HG02938 (cell line): ENCODE data around the gene FOXO3.
"Not testable (repeated sequence)": the region's sequence is repeated elsewhere in the genome, so short reads cannot be mapped to it uniquely, and the experiment has no call there.

Experiments used
- ATAC-seq: cut with Tn5 transposase; IDR thresholded peaks from one replicate; pipeline ENCODE4 v1.9.1; 2021; ENCODE audit warnings: mild to moderate bottlenecking, moderate library complexity; ENCODE audit not compliant: unreplicated experiment

Gene FOXO3

DNA sequence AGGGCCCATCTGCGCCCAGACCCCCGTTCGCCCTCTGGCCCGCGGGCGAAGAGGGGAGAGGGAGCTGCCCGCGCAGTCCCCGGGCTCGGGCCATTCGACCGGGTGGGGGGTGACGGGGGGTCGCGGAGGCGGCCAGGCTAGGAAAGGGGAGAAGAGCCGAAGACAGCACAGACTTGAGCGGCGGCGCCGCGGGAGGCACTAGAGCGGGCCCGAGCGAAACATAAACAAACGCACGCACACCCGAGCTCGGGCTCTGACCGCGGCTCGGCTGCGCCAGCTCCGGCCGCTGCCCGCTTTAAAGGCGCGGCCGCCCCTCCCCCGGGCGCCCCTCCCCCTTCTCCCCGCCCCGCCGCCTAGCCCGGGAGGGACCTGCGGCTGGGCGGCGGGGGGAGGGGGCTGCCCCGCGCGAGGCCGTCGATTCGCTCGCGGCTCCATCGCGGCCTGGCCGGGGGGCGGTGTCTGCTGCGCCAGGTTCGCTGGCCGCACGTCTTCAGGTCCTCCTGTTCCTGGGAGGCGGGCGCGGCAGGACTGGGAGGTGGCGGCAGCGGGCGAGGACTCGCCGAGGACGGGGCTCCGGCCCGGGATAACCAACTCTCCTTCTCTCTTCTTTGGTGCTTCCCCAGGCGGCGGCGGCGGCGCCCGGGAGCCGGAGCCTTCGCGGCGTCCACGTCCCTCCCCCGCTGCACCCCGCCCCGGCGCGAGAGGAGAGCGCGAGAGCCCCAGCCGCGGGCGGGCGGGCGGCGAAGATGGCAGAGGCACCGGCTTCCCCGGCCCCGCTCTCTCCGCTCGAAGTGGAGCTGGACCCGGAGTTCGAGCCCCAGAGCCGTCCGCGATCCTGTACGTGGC lies at the start of gene FOXO3:
TSS of gene FOXO3 (plus strand) at position 455 of the 846 bp plus-strand sequence. CDS start at position 747, 292 bp downstream.
- ATAC-seq: no peak

DNA sequence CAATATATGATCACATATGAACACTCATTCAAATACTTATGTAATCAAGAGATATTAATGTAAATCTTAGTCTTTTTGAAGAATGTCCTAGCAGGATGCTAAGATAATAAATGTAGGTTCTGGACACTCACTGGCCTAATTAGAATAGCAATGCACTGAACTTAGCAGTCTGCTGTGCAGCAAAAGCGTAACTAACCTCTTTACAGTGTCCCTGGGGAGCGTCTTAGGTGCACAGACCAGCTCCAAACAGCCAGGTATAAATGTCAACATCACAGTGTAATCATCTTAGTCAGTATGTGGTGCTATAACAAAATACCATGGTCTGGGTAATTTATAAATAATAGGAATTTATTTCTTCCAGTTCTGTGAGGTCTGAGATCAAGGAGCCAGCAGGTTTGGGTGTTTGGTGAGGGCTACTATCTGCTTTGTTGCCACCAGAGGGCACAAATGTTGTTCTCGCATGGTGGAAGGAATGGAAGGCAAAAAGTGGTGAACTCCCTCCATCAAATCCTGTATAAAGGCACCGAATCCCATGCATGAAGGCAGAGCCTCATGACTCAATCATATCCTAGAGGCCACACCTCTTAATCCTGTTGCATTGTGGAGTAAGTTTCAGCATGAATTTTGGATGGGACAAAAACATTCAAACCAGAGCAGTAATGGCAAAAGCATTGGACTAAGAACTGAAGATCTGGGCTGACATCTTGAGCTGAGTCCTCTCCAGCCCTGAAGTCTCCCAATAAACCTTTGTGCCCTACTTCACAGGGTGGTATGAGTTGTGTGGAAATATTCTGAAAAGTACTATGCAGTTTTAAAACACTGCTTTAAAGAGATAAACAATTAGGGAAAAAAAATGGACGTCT lies 41.8 kb upstream of the FOXO3 start:
- no peak for ATAC-seq

DNA sequence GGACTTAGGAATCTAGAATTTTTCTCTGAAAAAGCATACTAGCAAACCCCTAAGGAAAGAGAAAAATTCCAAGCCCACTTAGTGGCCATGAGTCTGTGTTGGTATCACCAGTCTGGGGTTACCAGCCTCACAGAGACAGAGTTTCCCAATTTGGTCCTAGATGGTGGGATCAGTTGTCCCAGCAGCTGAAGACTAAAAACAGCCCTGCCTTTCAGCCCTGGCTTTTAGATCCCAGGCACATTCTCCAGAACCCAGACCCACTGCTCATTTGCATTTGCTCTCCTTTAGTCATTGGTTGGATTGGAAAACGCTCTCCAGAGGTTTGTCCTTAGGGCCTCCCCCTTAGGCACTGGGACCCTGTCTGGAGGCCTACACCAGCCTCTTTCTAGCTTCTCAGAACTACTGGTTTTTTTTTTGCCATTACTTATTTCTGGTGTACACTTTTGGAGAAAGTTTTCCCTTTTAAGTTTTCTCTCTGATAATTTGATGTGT lies 39.1 kb upstream of the FOXO3 start:
- ATAC-seq: no peak

DNA sequence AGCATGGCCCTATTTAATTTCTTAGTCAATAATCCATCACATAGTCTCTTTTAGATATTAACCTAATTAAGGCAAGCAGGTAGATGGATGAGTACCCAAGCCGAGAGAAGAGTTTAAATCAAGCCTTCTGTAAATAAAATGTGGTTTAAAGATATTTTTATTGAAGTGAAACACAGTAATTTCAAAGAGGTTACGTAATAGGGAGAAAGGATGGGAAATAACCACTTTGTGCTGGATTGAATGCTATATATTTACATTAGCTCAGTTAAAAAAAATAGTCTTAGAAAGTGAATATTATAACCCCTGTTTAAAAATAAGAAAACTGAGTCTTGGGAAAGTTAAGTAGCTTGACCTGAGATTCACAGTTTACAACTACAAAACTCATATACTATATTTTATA lies 37.0 kb upstream of the FOXO3 start:
- ATAC-seq: no peak

DNA sequence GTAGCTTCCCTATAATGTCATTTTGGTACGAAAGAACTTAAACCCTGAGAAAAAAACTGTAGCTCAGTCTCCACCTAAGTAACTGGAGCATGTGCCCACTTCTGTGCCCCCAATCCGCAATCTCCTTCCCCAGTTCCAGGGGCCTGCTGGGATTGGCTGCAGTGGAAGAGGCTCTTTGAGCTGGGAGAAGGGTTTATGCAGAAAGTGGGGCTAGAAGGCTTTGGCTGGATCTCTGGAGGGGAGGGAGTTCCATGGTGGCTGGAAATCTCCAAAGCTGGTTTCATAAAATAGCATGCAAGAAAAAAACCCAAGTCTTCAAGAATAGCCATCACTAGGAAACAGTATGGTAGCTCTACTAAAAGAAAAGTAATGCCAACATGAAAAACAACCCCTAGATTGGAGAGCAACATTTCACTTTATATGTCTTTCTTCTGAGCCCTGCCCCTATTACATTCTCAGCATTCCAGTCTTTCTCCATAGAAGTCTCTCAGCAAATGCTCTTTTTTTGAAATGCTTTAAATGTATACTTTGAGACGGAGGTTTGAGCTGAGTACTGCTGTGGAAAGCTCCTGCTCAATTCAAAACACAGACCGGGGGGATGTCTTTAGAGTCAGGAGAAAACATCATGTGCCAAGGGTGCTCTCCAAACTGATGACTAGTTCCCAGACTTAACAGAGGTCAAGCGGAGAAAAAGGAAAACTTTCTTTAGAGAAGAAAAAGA lies 36.0 kb upstream of the FOXO3 start:
- no peak for ATAC-seq

DNA sequence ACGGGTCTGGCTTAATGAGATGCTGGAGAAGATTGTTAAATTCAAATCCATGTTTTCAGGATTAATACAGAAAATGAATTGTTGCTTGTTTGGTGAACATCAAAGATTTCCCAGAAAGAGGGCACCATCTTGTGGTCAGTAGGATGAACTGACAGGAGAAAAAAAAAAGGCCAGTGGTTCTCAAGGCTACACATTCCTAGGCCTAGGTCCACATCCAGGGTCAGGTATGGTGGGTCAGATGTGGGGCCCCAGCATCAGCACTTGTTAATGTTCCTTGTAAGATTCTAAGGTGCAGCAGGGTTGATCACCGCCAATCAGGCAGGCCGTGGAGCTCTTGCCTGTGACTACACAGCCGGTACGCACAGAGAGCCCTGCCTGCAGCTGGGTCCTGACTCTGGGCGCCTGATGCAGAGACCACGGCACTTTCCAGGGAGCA lies 34.0 kb upstream of the FOXO3 start:
- no peak for ATAC-seq

DNA sequence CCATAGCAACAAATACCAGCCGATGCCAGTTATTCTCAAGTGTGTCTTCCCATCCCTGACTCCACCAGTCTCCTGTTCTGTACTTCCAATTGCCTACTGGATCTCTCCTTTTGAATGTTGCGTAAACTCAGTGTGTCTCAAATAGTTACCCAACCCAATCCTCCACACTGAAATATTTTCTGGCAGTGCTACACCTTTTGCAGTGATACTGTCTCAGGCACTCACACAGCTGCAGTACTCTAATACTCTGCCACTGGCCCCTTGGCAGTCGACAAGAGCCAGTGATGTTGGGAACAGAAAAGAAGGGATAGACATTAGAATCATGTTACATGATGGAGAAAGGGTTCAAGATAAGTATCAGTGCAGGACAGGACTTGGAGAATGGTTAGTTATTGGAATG lies 31.8 kb upstream of the FOXO3 start:
- no peak for ATAC-seq

DNA sequence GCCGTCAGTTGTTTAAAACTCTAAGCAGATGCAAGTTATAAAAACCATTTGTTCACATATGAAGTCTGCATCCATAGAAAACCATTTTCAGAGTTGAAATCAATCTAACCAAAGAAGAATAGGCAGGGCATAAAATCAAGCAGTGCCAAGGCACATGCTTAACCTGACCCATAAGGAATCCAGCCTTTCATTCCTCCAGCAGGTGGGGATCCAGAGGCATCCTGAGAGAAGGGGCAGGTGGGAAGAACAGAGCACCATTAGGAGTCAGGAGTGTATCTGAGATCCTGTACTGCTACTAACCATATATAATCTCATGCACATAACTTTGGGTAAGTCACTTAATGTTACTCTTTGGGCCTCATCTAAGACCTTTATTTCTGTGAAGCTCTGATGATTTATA lies 29.4 kb upstream of the FOXO3 start:
- no peak for ATAC-seq

DNA sequence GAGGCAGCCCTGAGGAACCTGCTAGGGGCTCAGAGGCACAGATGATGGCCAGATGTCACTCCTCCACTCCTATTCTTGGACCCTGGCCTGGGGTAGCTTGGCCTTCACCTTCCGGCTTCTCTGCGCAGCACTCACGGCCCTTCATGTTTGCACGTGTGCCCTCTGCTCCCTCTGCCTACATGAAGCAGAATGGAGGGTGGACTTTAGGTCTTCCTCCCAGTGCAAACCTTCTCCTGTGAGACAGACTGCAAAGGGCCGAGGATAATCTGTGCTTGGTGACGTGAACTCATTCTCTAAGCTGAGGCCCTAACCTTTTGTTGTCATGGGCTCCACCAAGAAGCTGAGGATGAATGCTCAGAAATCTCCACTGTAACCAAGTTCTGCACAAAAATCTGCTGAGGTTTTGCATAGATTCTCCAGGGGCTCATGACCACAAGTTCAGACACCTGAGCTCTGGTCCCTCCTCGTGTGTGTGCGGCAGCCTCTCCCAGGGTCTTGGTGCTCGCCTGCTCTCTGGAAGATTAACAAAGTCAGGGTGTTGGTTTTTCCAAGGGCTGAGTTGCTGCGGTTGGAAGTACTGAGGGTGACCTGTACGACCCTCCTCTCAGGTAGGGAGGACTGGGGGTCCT lies 25.5 kb upstream of the FOXO3 start:
- ATAC-seq: no peak

DNA sequence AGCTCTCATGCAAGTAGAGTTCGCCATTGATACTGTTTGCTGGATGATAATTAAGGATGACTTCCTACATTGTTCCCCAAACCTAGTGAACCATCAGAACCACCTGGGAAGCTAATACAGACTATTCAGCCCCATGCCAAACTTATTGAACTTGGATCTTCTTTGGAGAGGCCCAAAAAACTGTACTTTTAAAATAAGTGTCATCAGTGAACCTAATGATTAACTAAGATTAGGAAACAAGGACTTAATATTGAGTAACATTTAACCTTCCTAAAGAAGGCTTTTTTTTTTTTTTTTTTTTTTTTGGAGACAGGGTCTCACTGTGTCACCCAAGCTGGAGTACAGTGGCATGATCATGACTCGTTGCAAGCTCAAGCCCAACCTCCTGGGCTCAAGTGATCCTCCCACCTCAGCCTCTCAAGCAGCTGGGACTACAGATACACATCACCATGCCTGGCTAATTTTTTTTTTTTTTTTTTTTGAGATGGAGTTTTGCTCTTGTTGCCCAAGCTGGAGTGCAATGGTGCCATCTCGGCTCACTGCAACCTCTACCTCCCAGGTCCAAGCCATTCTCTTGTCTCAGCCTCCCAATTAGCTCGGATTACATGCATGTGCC lies 24.7 kb upstream of the FOXO3 start:
- ATAC-seq: not testable (repeated sequence)

DNA sequence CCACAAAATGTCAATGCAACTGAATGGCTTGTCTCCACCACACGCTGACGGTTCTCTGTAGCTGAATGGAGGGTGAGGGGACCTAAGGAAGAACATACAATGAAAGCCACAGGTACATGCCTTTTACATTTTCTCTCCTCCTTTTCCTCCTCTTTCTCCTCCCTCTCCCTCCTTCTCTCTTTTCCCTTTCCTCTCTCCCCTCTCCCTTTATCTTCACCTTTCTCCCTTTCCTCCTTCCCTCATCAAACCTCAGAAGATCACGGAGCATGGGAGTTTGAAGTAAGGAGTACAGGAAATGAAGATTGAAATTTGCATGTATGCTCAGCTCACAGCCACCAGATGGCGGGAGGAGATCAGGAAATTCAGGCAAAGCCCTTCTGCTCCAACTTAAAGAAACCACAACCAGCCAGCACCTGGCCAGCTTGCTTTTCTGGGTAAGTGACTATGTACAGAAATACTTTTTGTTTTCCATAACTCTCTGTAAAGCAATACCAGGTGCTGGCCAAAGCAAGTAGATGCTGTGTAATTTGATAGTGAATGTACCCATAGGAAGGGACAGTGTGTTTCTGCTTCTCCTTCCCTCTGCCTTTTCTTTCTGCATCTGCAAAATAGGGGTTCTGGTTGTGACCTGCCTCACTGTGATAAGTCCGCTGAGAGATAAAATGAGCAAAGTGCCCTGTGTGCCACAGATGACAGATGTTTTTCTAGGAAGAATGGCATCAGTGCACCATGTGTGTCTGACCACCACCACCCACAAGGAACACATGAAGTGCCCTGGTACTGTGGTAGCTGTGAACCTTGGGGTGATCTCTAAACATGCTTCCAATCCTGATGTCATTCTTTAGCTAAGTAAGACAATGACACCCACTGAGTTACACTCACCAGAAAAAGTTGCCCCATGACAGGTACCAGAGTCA lies 18.6 kb upstream of the FOXO3 start:
- ATAC-seq: no peak

DNA sequence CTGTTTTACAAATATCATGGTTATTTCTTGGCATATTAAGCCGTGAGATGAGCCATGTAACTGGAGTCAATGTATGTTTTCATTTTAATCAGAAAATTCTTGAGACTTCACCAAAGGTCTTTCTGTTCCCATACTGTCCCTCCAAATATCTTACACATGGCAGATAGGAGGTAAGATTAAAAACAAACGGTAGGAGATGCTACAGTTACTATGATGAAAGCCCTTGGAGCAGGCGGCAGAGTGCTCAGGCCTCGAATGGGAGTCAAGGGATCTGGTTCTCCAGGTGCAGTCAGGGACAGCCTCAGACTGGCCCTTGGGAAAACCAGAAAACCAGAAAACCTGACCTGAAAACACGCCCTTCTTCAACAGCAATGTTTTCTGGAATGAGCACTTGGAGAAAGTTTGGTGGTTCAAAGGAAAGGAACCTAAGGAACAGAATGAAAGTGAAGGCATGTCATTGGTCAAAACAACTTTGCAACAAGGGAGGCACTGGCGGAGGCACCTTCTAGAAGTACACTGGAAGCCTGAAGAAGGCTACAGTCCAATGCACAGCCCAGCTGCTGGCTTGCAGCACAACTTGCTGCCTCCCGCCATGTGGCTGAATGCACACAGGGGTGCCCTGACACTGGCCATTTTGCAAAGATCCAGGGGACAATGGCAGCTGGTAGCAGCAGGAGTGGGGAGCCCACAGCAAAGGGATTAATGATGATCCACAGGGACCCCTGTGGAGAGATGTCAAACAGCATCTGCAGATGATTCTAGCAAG lies 17.4 kb upstream of the FOXO3 start:
- no peak for ATAC-seq

DNA sequence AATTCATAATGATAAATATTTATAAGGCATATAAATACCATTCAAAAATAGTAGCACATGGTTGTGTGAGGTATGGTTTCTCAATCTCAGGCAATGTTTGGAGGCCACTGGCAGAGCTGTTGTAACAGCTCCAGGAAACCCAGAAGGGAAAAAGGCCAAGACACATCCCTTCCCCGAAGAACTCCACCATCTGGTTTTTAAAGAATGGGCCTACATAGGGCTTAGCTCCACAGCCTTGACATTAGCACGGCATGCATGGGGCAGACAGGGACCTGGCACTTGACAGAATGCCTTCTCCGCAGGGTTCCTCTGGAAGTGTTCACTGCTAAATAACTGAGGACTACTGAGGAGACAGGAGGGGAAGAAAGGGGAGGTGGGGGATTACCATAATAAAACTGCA lies 16.1 kb upstream of the FOXO3 start:
- ATAC-seq: no peak

DNA sequence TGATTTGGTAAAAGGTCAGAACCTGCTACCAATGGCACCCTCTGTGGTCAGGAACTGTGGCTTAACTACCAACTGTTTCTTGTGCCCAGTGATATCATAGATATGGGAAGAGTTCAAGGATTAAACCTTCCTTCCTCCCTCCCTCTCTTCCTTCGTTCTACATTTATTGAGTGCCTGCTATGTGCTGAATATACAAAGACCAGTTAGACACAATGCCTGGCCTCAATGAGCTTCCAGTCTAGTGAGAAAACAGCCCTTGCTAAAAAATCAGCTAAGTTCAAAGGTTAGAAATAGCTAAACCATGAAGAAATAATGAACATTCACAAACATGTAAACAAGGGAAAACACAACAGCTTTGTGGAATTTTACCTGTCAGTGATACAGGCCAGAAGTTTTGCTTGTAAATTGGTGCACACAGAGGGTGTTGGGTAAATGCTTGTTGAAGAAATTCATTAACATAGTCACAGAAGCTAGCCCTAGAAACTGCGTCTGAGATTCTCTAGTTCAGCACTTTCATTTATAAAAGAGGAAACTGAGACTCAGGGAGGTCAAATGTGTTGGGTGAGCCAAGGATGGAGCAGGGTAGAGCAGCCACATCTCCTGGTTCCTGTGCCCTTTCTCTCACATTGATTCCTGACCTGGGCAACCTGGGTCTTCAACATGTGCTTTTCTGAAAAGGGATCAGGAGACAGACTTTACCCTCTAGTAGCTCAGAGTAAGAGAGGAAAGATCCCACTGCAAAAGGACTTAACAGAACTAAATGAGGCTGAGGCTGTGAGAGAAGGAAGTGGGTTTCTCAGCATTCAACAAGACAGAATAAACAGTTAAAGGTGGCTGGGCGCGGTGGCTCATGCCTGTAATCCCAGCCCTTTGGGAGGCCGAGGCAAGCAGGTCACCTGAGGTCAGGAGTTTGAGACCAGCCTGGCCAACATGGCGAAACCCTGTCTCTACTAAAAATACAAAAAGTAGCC lies 14.4 kb upstream of the FOXO3 start:
- no peak for ATAC-seq

DNA sequence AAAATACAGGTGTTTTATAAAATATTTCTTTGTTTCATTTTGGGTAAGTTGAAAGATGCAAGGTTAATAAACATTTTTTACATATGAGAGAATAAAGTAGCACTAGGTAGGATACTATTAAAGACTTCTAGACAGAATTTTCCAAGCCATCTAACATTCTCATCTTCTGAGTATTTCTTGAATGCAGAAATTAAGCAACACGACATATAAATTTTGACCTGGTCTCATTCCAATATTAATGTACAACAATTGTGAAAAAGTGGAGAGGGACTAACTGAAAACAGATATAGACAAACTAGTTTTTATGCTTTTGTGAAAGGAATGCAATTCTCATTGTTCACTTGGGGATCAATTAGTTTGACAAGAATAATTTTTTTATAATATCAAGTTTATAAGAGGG lies 11.5 kb upstream of the FOXO3 start:
- ATAC-seq: no peak

DNA sequence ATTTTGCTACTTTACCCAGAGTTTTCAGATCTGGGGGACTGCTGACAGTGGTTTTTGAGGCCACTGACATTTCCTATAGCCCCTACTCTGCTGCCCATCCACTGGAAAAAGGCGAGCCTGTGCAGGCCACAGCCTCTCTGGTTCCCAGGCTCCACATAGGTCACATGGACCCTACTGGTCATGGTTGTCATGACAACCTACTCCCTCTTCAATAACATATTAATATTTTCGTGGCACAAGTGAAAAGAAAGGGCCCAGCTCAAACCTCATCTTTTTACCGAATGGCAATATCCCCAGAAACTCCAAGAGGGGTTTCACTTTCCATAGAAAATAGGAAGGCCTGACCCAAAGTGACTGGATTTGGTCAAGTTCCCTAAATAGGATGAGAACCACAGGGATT lies 11.0 kb upstream of the FOXO3 start:
- no peak for ATAC-seq

DNA sequence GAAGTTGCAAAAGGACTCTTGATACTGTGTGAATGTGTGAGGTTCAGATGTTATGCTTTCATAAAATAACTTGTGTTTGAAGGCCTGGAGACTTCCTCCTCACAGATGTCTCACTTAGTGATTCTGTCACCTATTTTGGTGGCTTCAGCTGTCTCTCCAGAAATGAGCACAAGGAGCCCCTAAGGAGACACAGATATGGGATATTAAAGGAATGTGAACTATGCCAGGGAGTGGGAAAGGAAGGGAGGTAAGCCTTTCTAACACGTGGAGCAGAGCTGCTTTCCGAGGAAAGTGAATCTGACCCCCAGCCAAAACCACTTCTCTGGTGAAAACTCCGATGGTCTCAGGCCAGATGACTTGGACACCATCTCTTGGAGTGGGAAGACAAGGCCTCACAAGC lies 10.5 kb upstream of the FOXO3 start:
- no peak for ATAC-seq
